ENCODE measurements around the gene KCNJ5.

Gene KCNJ5

GRCh38 chr11:128879817-128880216 is 11.3 kb upstream of the KCNJ5 start:
- no peak overlapping the region for H2AFZ ChIP-seq (ENCODE audit: low read depth, low read length)
- H3K4me1 ChIP-seq (ENCODE audit: insufficient read depth, low read length): no peaks in the 10 kb centered on the region
- H3K27ac ChIP-seq (ENCODE audit: low read length): no peak overlapping the region
- H3K9ac ChIP-seq (ENCODE audit: low read depth, low read length): no peak overlapping the region
- H3K4me3 ChIP-seq (ENCODE audit: low read depth in 1 of 2, low read length in 2 of 2): no peak overlapping the region
- no peaks in the 10 kb centered on the region for H3K9me3 ChIP-seq (ENCODE audit: insufficient read depth, low read length, severe bottlenecking)
- no peaks in the 10 kb centered on the region; the same call in 1 of the 2 replicates for H4K20me1 ChIP-seq (ENCODE audit: insufficient read depth, low read length)
- peaks cover 9% of the 10 kb centered on the region for H3K27me3 ChIP-seq (ENCODE audit: insufficient read depth, low read length, poor library complexity)
- ATAC-seq (ENCODE audit: insufficient read depth, low read depth) (no peak), DNase-seq (no peak)
- H3K4me2 ChIP-seq (ENCODE audit: insufficient read depth, low read length): no peak overlapping the region
- H3K36me3 ChIP-seq (ENCODE audit: insufficient read depth, low read length): no peaks in the 10 kb centered on the region
- H3K79me2 ChIP-seq (ENCODE audit: insufficient read depth, low read length): no peaks in the 10 kb centered on the region
- TF ChIP-seq CTCF (IDR thresholded peaks at IDR 0.05; ENCODE audit: borderline replicate concordance, extremely low read depth, low read length, poor library complexity, severe bottlenecking): no peak

- TF ChIP-seq CTCF (IDR thresholded peaks at IDR 0.05; ENCODE audit: borderline replicate concordance, extremely low read depth, low read length, poor library complexity, severe bottlenecking) (no peak), EZH2 (IDR thresholded peaks at IDR 0.05; ENCODE audit: borderline replicate concordance, low read depth, low read length, severe bottlenecking) (no peak)
These were observed 9.9 kb upstream of the KCNJ5 start for GRCh38 chr11:128881221-128881620.

GRCh38 chr11:128882451-128882850 is 8.7 kb upstream of the KCNJ5 start:
- H3K27me3 ChIP-seq (ENCODE audit: insufficient read depth, low read length, poor library complexity): peaks cover 7% of the 10 kb centered on the region
- no peaks in the 10 kb centered on the region for H3K36me3 ChIP-seq (ENCODE audit: insufficient read depth, low read length)
- H3K9ac ChIP-seq (ENCODE audit: low read depth, low read length): no peak overlapping the region
- ATAC-seq (ENCODE audit: insufficient read depth, low read depth) (no peak), DNase-seq (no peak)
- TF ChIP-seq EZH2 (IDR thresholded peaks at IDR 0.05; ENCODE audit: borderline replicate concordance, low read depth, low read length, severe bottlenecking) (no peak), CTCF (IDR thresholded peaks at IDR 0.05; ENCODE audit: borderline replicate concordance, extremely low read depth, low read length, poor library complexity, severe bottlenecking) (no peak)
- no peak overlapping the region for H2AFZ ChIP-seq (ENCODE audit: low read depth, low read length)
- H3K27ac ChIP-seq (ENCODE audit: low read length): no peak overlapping the region
- no peaks in the 10 kb centered on the region for H3K9me3 ChIP-seq (ENCODE audit: insufficient read depth, low read length, severe bottlenecking)
- no peak overlapping the region for H3K4me2 ChIP-seq (ENCODE audit: insufficient read depth, low read length)
- no peaks in the 10 kb centered on the region; the same call in 1 of the 2 replicates for H4K20me1 ChIP-seq (ENCODE audit: insufficient read depth, low read length)
- H3K79me2 ChIP-seq (ENCODE audit: insufficient read depth, low read length): no peaks in the 10 kb centered on the region
- H3K4me1 ChIP-seq (ENCODE audit: insufficient read depth, low read length): no peaks in the 10 kb centered on the region
- no peak overlapping the region for H3K4me3 ChIP-seq (ENCODE audit: low read depth in 1 of 2, low read length in 2 of 2)

More at GRCh38 chr11:128881221-128881620, 9.9 kb upstream of the KCNJ5 start:
- Histone ChIP-seq H3K27ac (ENCODE audit: low read length) (no peak overlapping the region), H3K4me1 (ENCODE audit: insufficient read depth, low read length) (no peaks in the 10 kb centered on the region), H3K4me3 (ENCODE audit: low read depth in 1 of 2, low read length in 2 of 2) (no peak overlapping the region), H3K36me3 (ENCODE audit: insufficient read depth, low read length) (no peaks in the 10 kb centered on the region), H3K9ac (ENCODE audit: low read depth, low read length) (no peak overlapping the region), H3K79me2 (ENCODE audit: insufficient read depth, low read length) (no peaks in the 10 kb centered on the region), H3K4me2 (ENCODE audit: insufficient read depth, low read length) (no peak overlapping the region), H3K27me3 (ENCODE audit: insufficient read depth, low read length, poor library complexity) (peaks cover 7% of the 10 kb centered on the region), H2AFZ (ENCODE audit: low read depth, low read length) (no peak overlapping the region), H4K20me1 (ENCODE audit: insufficient read depth, low read length) (no peaks in the 10 kb centered on the region; the same call in 1 of the 2 replicates), H3K9me3 (ENCODE audit: insufficient read depth, low read length, severe bottlenecking) (no peaks in the 10 kb centered on the region)
- ATAC-seq (ENCODE audit: insufficient read depth, low read depth) (no peak), DNase-seq (no peak)

GRCh38 chr11:128884054-128884453 is 7.1 kb upstream of the KCNJ5 start:
- DNase-seq: no peak
- H3K27ac ChIP-seq (ENCODE audit: low read length): no peak overlapping the region
- no peaks in the 10 kb centered on the region for H3K79me2 ChIP-seq (ENCODE audit: insufficient read depth, low read length)
- no peak for ATAC-seq (ENCODE audit: insufficient read depth, low read depth)
- no peak overlapping the region for H3K4me2 ChIP-seq (ENCODE audit: insufficient read depth, low read length)
- TF ChIP-seq CTCF (IDR thresholded peaks at IDR 0.05; ENCODE audit: borderline replicate concordance, extremely low read depth, low read length, poor library complexity, severe bottlenecking) (no peak), EZH2 (IDR thresholded peaks at IDR 0.05; ENCODE audit: borderline replicate concordance, low read depth, low read length, severe bottlenecking) (no peak)
- H3K4me3 ChIP-seq (ENCODE audit: low read depth in 1 of 2, low read length in 2 of 2): no peak overlapping the region
- H3K27me3 ChIP-seq (ENCODE audit: insufficient read depth, low read length, poor library complexity): peaks cover 7% of the 10 kb centered on the region
- no peaks in the 10 kb centered on the region for H3K9me3 ChIP-seq (ENCODE audit: insufficient read depth, low read length, severe bottlenecking)
- H4K20me1 ChIP-seq (ENCODE audit: insufficient read depth, low read length): no peaks in the 10 kb centered on the region; the same call in 1 of the 2 replicates
- no peak overlapping the region for H2AFZ ChIP-seq (ENCODE audit: low read depth, low read length)
- H3K4me1 ChIP-seq (ENCODE audit: insufficient read depth, low read length): no peaks in the 10 kb centered on the region
- H3K36me3 ChIP-seq (ENCODE audit: insufficient read depth, low read length): no peaks in the 10 kb centered on the region
- H3K9ac ChIP-seq (ENCODE audit: low read depth, low read length): no peak overlapping the region
